Activated CD8-positive, alpha-beta T cell treated with anti-CD3 and anti-CD28 coated beads for 36 hours (primary cell): ENCODE data around the gene MYO9A. TPM values are rescaled to one million over a fixed set of nuclear protein-coding genes. Genes with fewer than 3 reads are reported as not detected.
"Not testable (repeated sequence)": the region's sequence is repeated elsewhere in the genome, so short reads cannot be mapped to it uniquely, and the experiment has no call there.

ENCODE experiments used
- ATAC-seq: fragments of 200-7000 bp; cut with Tn5 transposase; one replicate; pipeline ENCODE4 v1.10.0; 2021; ENCODE audit warnings: mild to moderate bottlenecking, moderate library complexity
- CTCF ChIA-PET: fragments of 350-600 bp; sonication (Branson Sonifier 250); formaldehyde crosslinking; loops from one replicate; lab custom pipeline; 2021; ENCODE audit warnings: antibody characterized with exemption; lab: Charles Lee
- POLR2A ChIA-PET: fragments of 350-600 bp; sonication (Branson Sonifier 250); formaldehyde crosslinking; loops from one replicate; lab custom pipeline; 2021; ENCODE audit warnings: antibody characterized with exemption; lab: Charles Lee
- DNase-seq: peaks from one replicate; pipeline ENCODE4 v3.0.0-alpha.2; 2020
- H3K27ac Mint-ChIP-seq: one replicate; pipeline ENCODE4 v1.8.0; 2021; ENCODE audit warnings: mild to moderate bottlenecking, mixed read lengths
- H3K27me3 Mint-ChIP-seq: one replicate; pipeline ENCODE4 v1.8.0; 2021; ENCODE audit warnings: mixed read lengths
- H3K36me3 Mint-ChIP-seq: one replicate; pipeline ENCODE4 v1.8.0; 2021; ENCODE audit warnings: low read depth, mixed read lengths
- H3K4me1 Mint-ChIP-seq: one replicate; pipeline ENCODE4 v1.8.0; 2021; ENCODE audit warnings: low read depth, mixed read lengths
- H3K4me3 Mint-ChIP-seq: one replicate; pipeline ENCODE4 v1.8.0; 2021; ENCODE audit warnings: mild to moderate bottlenecking, moderate library complexity, mixed read lengths
- H3K9me3 Mint-ChIP-seq: one replicate; pipeline ENCODE4 v1.8.0; 2021; ENCODE audit warnings: mixed read lengths
- intact Hi-C: fragments of 100-400 bp; cut with micrococcal nuclease; formaldehyde crosslinking; loops from one replicate; pipeline ENCODE4 v1.10.0; 2022
- total RNA-seq, 2 experiments: library from RNA; stranded (reverse); gene quantifications; one replicate each; pipeline ENCODE4 v1.2.3, GENCODE V29; 2021
- TF ChIP-seq, protein P1 (sequence below): fragments of 200-600 bp; IDR thresholded peaks from one replicate; pipeline ENCODE4 v1.8.0; 2022; ENCODE audit warnings: antibody characterized with exemption, mild to moderate bottlenecking

The MYO9A gene
- total RNA-seq, 2 experiments from 2014 or later: 16.8 to 18.7 TPM

DNA sequence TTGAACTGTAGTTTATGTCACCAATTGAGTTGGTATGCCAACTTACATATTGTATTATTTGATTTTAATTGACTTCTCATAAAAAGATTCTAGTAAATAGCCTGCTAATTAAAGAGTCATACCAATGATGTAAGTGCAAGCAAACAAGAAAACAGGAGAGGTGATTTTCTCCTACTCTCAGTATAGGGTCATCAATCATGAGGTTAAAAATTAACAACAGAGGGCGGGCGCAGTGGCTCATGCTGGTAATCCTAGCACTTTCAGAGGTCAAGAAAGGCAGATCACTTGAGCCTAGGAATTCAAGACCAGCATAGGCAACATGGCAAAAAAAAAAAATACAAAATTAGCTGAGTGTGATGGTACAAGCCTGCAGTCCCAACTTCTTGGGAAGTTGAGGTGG, 108.7 kb downstream of the MYO9A start:
- DNase-seq (no peak), ATAC-seq (no peak)
- ChIA-PET CTCF (interaction anchor here (0.6 kb wide), 1 partner anchor 1170 kb away, joined by 4 read pairs; no protein-coding TSS in a partner anchor), POLR2A (no interaction called here)
- Mint-ChIP-seq H3K27me3 (no peaks in the 10 kb centered on the region), H3K9me3 (no peaks in the 10 kb centered on the region), H3K36me3 (peaks cover 6% of the 10 kb centered on the region), H3K4me3 (no peak overlapping the region), H3K27ac (no peak overlapping the region), H3K4me1 (peaks cover 4% of the 10 kb centered on the region)
- TF ChIP-seq, protein P1, sequence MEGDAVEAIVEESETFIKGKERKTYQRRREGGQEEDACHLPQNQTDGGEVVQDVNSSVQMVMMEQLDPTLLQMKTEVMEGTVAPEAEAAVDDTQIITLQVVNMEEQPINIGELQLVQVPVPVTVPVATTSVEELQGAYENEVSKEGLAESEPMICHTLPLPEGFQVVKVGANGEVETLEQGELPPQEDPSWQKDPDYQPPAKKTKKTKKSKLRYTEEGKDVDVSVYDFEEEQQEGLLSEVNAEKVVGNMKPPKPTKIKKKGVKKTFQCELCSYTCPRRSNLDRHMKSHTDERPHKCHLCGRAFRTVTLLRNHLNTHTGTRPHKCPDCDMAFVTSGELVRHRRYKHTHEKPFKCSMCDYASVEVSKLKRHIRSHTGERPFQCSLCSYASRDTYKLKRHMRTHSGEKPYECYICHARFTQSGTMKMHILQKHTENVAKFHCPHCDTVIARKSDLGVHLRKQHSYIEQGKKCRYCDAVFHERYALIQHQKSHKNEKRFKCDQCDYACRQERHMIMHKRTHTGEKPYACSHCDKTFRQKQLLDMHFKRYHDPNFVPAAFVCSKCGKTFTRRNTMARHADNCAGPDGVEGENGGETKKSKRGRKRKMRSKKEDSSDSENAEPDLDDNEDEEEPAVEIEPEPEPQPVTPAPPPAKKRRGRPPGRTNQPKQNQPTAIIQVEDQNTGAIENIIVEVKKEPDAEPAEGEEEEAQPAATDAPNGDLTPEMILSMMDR: no peak
- intact Hi-C loops: no loop called here

DNA sequence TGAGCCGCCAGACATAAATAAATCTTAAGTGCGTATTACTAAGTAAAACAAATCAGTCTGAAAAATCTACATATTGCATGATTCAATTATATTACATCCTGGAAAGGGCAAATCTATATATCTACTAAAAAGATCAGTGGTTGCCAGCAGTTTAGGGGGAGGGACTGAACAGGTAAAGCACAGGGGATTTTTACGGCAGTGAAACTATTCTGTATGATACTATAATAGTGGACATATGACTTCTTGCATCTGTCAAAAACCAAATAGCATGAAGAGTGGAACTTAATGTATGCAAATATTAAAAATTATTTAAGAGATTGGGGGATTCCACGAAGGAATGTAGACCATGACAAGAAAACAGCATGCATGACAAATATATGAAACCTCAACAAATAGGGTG, 111.6 kb downstream of the MYO9A start:
- H3K4me3 Mint-ChIP-seq: no peak overlapping the region

DNA sequence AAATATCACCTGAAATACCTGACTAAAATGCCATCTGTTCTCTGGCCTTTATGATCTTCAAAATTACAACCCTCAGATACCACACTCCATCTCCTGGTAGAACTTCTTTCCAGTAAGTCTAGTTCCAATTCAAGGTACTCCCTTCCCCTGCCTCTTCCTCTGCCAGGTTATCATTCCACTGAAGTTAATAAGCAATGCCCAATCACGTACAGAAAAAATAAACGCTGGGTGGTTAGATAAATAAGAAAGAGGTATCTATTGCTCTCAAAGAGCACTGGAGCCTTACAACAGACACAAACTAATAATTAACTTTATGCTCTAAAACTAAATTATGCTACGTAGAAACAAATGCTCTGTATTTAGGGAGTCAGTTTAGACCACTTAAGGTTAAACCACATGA, 112.5 kb downstream of the MYO9A start:
- Mint-ChIP-seq H3K27me3 (no peaks in the 10 kb centered on the region), H3K4me1 (no peaks in the 10 kb centered on the region), H3K4me3 (no peak overlapping the region), H3K27ac (no peak overlapping the region), H3K36me3 (peaks cover 9% of the 10 kb centered on the region), H3K9me3 (no peaks in the 10 kb centered on the region)
- DNase-seq (no peak), ATAC-seq (no peak)
- ChIA-PET POLR2A (no interaction called here), CTCF (no interaction called here)
- TF ChIP-seq, protein P1: no peak
- intact Hi-C loops: no loop called here

More for the DNA sequence above, 111.6 kb downstream of the MYO9A start:
- no peak overlapping the region for H3K27ac Mint-ChIP-seq
- H3K4me1 Mint-ChIP-seq: peaks cover 2% of the 10 kb centered on the region
- ATAC-seq: no peak
- peaks cover 8% of the 10 kb centered on the region for H3K36me3 Mint-ChIP-seq
- H3K27me3 Mint-ChIP-seq: no peaks in the 10 kb centered on the region
- no peak for DNase-seq
- no peaks in the 10 kb centered on the region for H3K9me3 Mint-ChIP-seq
- ChIA-PET POLR2A (interaction anchor here (0.7 kb wide), 1 partner anchor 284 kb away, joined by 3 read pairs; no protein-coding TSS in a partner anchor), CTCF (no interaction called here)
- TF ChIP-seq, protein P1: no peak
- intact Hi-C loops: no loop called here

DNA sequence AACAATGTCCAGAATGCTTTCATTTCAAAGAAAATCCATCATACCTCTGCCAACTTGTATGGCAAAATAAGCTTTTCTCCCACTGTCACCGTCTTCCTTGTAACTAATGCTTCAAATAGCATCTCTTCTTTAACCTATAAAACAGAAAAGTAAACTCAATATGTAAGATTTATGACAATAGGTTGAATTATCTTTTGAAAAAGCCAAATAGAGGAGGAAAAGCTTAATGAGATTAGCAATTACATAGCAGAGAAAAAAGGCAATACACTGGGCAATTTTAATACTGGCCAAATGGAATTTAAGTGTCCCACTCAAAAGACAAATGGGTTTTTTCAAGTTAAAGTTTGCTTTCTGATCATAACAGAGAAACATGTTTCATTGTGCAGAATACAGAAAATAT, 118.1 kb downstream of the MYO9A start:
- no peak overlapping the region for H3K27ac Mint-ChIP-seq
- H3K27me3 Mint-ChIP-seq: no peaks in the 10 kb centered on the region
- intact Hi-C loops: no loop called here
- TF ChIP-seq, protein P1: no peak
- ATAC-seq (no peak), DNase-seq (no peak)
- H3K9me3 Mint-ChIP-seq: no peaks in the 10 kb centered on the region
- ChIA-PET POLR2A (no interaction called here), CTCF (interaction anchor here (1.7 kb wide), 1 partner anchor 157 kb away, joined by 4 read pairs; no protein-coding TSS in a partner anchor)
- no peak overlapping the region for H3K4me3 Mint-ChIP-seq
- no peaks in the 10 kb centered on the region for H3K4me1 Mint-ChIP-seq
- peaks cover 24% of the 10 kb centered on the region for H3K36me3 Mint-ChIP-seq

DNA sequence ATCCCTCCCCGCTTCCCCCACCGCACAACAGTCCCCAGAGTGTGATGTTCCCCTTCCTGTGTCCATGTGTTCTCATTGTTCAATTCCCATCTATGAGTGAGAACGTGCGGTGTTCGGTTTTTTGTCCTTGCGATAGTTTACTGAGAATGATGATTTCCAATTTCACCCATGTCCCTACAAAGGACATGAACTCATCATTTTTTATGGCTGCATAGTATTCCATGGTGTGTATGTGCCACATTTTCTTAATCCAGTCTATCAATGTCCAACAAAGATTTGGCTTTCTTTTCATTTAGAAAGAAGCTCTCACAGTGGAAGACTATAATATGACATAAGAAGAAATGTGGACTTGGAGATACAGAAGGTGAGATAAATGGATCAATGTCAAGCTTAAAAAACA, 119.2 kb downstream of the MYO9A start:
- H3K9me3 Mint-ChIP-seq, H3K4me3 Mint-ChIP-seq, H3K4me1 Mint-ChIP-seq, DNase-seq, POLR2A ChIA-PET, intact Hi-C loops, ATAC-seq, H3K27me3 Mint-ChIP-seq, H3K27ac Mint-ChIP-seq: not testable (repeated sequence)
- CTCF ChIA-PET: interaction anchor here (1.7 kb wide), 1 partner anchor 158 kb away, joined by 4 read pairs; no protein-coding TSS in a partner anchor
- H3K36me3 Mint-ChIP-seq: peaks cover 22% of the 10 kb centered on the region
